HG02678 (cell line): Measurements from ENCODE around the gene FIBP.

Source experiments
- ATAC-seq: cut with Tn5 transposase; IDR thresholded peaks from one replicate; pipeline ENCODE4 v1.9.1; 2021; ENCODE audit warnings: mild to moderate bottlenecking, moderate library complexity; ENCODE audit not compliant: unreplicated experiment

Gene FIBP

GRCh38 chr11:65891219-65892136, 3.2 kb upstream of the FIBP start:
- ATAC-seq: no peak

- peak; percentile 61 for ATAC-seq
Observed at GRCh38 chr11:65890324-65891218, 2.3 kb upstream of the FIBP start, which contains the start of gene CCDC85B. Gene CCDC85B, plus strand, starts transcription at chr11:65890673. Its CDS starts 111 bp downstream, at chr11:65890784.

GRCh38 chr11:65887723-65888162, 528 bp downstream of the FIBP start:
- no peak for ATAC-seq

- no peak for ATAC-seq
Observed at GRCh38 chr11:65886826-65887722, 1.2 kb downstream of the FIBP start.

GRCh38 chr11:65885808-65886536, 2.3 kb downstream of the FIBP start:
- no peak for ATAC-seq

- no peak for ATAC-seq
Observed at GRCh38 chr11:65885231-65885630, 3.0 kb downstream of the FIBP start.

- ATAC-seq: no peak
Observed at GRCh38 chr11:65884716-65885092, 3.6 kb downstream of the FIBP start.

GRCh38 chr11:65883786-65884715, 4.2 kb downstream of the FIBP start:
- no peak for ATAC-seq

- ATAC-seq: no peak
Observed at GRCh38 chr11:65883058-65883761, 5.1 kb downstream of the FIBP start.

GRCh38 chr11:65882120-65883057, 5.9 kb downstream of the FIBP start:
- ATAC-seq: no peak

- ATAC-seq: no peak
Observed at GRCh38 chr11:65880844-65881421, 7.3 kb downstream of the FIBP start.

- no peak for ATAC-seq
Observed at GRCh38 chr11:65880027-65880426, 8.2 kb downstream of the FIBP start.

- no peak for ATAC-seq
Observed at GRCh38 chr11:65879617-65880016, 8.7 kb downstream of the FIBP start, which contains the start of gene CTSW. Gene CTSW, plus strand, starts transcription at chr11:65879837. Its CDS starts 18 bp downstream, at chr11:65879855.

GRCh38 chr11:65873318-65874156, 14.7 kb downstream of the FIBP start:
- ATAC-seq: peak; percentile 85

- no peak for ATAC-seq
Observed at GRCh38 chr11:65872586-65873317, 15.5 kb downstream of the FIBP start, which contains the start of gene EFEMP2. Gene EFEMP2, minus strand, starts transcription at chr11:65872800. Its CDS starts 446 bp downstream, at chr11:65872354.
